ENCODE data around the gene TAS1R3.

The TAS1R3 gene

DNA sequence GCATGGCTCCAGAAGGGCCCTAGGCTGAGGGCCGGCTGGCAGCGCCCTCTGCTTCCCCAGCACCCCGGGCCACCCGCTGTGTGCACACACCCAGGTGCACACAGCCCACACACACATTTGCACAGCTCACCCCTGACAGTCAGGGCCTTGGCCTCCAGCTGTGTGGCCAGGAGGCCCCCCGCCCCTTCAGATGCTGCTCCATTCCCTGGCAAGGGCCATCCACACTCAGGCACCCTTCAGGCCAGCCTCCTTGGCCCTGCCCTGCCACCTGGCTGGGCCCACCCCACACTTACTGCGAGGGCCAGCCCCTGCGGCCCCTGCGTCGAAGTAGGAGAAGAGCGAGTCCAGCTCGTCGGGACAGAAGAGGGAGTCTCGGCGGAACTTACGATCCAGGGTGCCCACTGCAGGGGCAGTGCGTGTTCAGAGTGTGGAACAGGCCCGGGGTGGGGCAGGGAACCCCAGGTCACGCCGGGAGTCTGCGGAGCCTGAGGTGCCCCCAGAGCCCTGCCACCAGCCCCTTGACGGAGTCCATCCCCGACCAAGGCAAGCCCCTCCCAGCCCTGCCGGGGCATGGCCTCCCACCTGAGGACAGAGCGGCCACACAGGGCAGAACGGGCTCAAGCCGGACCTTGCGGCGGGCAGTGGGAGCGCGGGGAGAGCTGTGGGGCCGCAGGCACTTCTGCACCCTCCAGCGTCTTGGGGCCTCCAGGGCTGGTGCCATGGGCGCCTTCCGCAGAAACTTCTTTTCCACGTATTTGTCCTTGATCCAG lies 35.7 kb upstream of the TAS1R3 start:
- DNase-seq (ENCODE audit: low spot score) = no peak

- no peak for DNase-seq (ENCODE audit: low spot score)
Observed at GRCh38 chr1:1296070-1297061, 34.7 kb upstream of the TAS1R3 start.

GRCh38 chr1:1297802-1298424 lies 33.2 kb upstream of the TAS1R3 start:
- DNase-seq (ENCODE audit: low spot score) = no peak

- DNase-seq (ENCODE audit: low spot score) = no peak
Observed at GRCh38 chr1:1298861-1299685, 32.0 kb upstream of the TAS1R3 start.

DNA sequence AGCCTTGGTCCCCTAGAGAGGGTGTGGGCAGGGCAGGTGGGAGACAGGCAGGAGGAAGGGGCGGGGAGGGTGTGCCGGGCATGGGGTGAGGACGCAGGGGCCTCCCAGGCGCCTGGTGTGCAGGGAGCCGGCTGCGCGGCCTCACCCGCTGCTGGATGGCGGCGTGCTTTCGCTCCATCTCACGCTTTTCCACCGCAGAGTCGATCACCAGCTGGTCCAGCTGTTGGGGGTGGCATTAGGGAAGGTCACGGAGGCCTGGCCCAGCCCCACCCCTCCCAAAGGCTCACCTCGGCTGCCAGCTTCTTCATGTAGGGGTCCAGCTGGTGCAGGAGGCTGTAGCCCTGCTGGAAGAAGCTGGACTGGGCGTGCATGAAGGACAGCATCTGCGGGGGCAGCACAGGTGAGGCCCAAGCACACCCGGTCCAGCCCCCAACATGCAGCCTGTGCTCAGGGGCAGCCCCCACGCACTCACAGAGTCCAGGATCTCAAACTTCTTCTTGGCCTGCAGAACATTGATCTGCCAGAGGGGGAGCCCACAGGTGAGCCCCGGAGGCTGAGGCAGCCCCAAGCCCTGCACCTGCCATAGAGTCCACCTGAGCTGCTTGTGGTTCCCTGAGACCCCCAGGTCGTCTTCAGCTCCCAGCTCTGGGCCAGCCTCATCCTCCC lies 31.3 kb upstream of the TAS1R3 start:
- no peak for DNase-seq (ENCODE audit: low spot score)

DNA sequence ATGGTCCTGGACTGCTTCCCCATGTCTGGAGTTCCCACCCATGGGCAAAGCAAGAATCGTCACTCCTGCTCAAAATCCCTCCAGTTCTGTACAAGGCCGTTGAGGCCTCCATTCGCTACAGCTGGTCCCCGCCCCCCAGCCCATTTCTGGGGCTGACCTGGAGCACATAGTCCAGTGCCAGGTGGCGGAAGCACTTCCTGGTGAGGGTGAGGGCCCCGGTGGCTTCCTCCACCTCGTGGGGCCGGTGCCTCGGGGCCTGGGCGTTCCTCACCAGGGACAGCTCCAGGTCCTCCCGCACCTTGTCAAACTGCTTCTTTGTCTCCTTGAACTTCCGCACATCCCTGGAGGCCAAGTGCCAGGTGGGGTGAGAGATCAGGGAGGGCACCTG lies 30.7 kb upstream of the TAS1R3 start:
- DNase-seq (ENCODE audit: low spot score) = no peak

GRCh38 chr1:1302006-1302430 lies 29.1 kb upstream of the TAS1R3 start:
- no peak for DNase-seq (ENCODE audit: low spot score)

- no peak for DNase-seq (ENCODE audit: low spot score)
Observed at GRCh38 chr1:1302951-1303509, 28.1 kb upstream of the TAS1R3 start.

DNA sequence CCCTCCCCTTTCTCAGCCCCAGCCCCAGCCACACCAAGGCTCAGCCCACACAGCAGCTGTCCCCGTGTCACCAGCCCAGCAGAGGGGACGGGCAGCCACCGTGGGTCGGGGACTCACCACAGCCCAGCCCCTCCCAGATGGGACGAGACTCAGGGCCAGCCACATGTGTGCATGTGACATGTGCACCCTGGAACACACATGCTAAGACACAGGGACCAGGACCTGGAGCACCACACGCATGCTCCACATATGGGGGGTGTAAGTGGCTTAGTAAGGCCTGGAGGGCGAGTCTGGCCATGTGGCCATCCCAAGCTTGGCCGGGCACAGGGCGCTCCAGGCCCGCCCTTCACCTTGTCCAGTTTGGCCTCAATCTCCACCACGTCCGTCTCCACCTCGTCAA lies 27.3 kb upstream of the TAS1R3 start:
- DNase-seq (ENCODE audit: low spot score) = no peak

DNA sequence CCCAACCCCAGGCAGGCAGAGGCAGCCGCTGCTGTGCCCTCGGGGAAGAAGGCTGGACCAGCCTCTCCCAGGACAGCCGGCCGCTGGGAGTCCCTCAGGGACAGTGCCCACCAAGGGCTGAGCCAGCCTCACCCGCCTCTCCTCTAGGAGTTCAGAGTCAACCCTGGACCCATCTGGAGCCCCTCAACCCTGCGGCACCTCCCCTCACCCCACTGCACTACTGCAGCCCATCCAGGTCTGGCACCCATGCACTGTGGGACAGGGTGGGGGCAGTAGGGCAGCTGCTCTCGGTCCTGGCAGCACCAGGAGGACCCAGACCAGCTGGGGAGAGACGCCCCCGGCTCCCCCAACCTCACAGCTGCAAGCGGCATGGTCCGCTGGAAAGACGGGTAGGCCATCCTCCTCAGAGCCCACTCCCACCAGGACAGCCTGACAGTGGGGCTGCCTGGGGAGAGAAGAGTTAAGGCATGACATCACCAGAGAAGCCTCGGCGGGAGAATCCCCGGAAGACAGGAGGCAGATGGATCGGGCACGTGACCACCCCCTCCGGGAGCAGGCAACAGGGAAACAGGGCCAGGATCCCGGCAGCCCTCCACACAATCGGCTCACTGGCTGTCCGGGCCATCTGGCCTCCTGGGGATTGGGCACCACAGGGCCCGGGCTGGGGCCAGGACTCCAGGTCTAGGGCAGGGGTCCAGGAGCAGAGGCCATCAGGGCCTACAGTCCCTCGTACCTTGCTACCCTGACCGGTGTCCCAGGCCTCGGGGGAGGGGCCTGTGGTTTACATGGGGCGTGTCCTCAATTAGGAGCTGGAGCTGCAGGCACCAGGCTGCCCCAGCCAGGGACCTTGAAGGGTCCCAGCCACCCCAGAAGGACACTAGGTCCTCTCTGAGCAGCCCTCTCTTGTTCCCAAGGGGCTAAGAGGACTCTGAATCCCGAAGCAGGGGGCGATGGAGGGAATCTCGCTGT lies 26.5 kb upstream of the TAS1R3 start:
- peak; percentile 89 for DNase-seq (ENCODE audit: low spot score)

GRCh38 chr1:1305300-1306069 lies 25.6 kb upstream of the TAS1R3 start:
- DNase-seq (ENCODE audit: low spot score) = peak; percentile 87

DNA sequence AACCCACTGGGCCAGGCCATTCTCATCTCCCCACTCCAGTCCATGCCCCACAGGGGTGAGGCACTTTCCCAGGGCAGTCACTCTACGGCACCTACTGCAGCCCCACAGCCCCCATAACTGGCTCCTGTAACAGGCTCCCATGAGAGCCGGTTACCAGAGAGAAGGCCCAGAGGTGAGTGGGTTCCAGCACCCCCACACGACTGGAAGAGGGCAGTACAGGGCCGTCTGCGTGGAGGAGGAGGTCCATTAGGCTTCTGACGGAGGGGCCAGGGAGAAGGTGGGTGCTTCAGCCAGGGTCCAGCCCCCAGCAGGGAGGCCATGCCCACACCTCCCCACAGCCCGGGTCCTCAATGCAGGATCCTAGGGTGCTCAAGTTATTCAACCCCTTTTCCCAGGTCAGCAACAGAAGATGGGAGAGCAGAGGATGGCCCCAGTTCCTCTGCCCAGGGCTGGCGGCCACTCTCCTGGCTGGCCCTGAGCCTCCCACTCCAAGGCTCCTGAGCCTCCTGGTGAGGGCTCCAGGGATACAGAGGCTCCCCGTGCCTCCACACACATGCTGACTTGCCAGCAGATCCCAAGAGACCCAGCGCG lies 24.9 kb upstream of the TAS1R3 start:
- peak; percentile 40 for DNase-seq (ENCODE audit: low spot score)

DNA sequence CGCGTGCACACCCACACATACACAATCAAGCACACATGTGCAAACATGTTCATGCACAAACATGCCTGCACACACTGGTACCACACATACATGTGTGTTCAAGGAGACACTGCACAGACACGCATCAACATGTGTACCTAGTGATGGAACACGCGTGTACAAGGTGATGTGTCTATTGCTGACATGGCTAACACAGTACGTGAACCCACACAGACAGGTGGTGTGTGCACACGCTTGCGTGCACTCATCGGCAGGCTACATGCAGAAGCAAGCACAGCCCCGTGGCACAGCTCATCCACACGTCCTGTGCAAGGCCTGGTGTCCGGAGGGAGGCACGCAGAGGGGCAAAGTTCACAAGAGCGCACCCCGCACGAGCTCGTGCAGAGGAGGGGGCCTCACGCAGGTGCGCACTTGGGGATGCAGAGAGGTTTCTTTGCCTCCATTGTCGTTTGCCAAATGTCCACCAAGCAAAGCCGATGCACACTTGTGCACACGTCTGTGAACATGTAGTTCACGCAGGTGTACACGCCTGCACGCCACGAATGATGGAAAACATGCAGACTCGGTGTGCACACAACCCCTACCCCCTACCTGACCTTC lies 24.3 kb upstream of the TAS1R3 start:
- no peak for DNase-seq (ENCODE audit: low spot score)

GRCh38 chr1:1307261-1307922 lies 23.7 kb upstream of the TAS1R3 start:
- DNase-seq (ENCODE audit: low spot score) = peak; percentile 73

- DNase-seq (ENCODE audit: low spot score) = peak; percentile 100
Observed at GRCh38 chr1:1307923-1308755, 22.9 kb upstream of the TAS1R3 start, which contains the start of the genes ACAP3 and PUSL1. TSS of gene ACAP3 (minus strand) at chr1:1307930. CDS start at chr1:1307815, 115 bp downstream. TSS of gene PUSL1 (plus strand) at chr1:1308597. CDS start at chr1:1308644, 47 bp downstream.

- DNase-seq (ENCODE audit: low spot score) = peak; percentile 35
Observed at GRCh38 chr1:1308756-1309250, 22.3 kb upstream of the TAS1R3 start.

All from GM03348 (cell line).